ENCODE results near the gene CDC45. TPM values are rescaled to one million over a fixed set of nuclear protein-coding genes. Genes with fewer than 3 reads are reported as not detected.

Gene CDC45
- total RNA-seq, 1 experiment from 2014 or later, result 32.2 TPM

- no peak for DNase-seq (ENCODE audit: low read depth)
These were observed 36.1 kb downstream of the CDC45 start for GRCh38 chr22:19515654-19516377.

- DNase-seq (ENCODE audit: low read depth), result no peak
These were observed 36.9 kb downstream of the CDC45 start for GRCh38 chr22:19516378-19517170.

GRCh38 chr22:19517171-19517500 lies 37.4 kb downstream of the CDC45 start:
- DNase-seq (ENCODE audit: low read depth), result no peak

- DNase-seq (ENCODE audit: low read depth), result no peak
These were observed 38.3 kb downstream of the CDC45 start for GRCh38 chr22:19517919-19518611.

- no peak for DNase-seq (ENCODE audit: low read depth)
These were observed 38.9 kb downstream of the CDC45 start for GRCh38 chr22:19518635-19519034.

GRCh38 chr22:19519041-19519926 lies 39.6 kb downstream of the CDC45 start:
- no peak for DNase-seq (ENCODE audit: low read depth)

GRCh38 chr22:19520007-19520406 lies 40.3 kb downstream of the CDC45 start:
- DNase-seq (ENCODE audit: low read depth), result no peak

- no peak for DNase-seq (ENCODE audit: low read depth)
These were observed 41.0 kb downstream of the CDC45 start for GRCh38 chr22:19520566-19521305.

GRCh38 chr22:19522190-19522880 lies 42.6 kb downstream of the CDC45 start:
- no peak for DNase-seq (ENCODE audit: low read depth)

- no peak for DNase-seq (ENCODE audit: low read depth)
These were observed 43.1 kb downstream of the CDC45 start for GRCh38 chr22:19522881-19523239.

GRCh38 chr22:19523240-19524169 lies 43.8 kb downstream of the CDC45 start:
- DNase-seq (ENCODE audit: low read depth), result no peak

- DNase-seq (ENCODE audit: low read depth), result no peak
These were observed 44.7 kb downstream of the CDC45 start, which contains the start of gene CLDN5 for GRCh38 chr22:19524170-19525115. TSS of gene CLDN5 (minus strand) at chr22:19524410. CDS start at chr22:19524255, 155 bp downstream.

GRCh38 chr22:19525116-19525660 lies 45.5 kb downstream of the CDC45 start:
- no peak for DNase-seq (ENCODE audit: low read depth)

- no peak for DNase-seq (ENCODE audit: low read depth)
These were observed 45.9 kb downstream of the CDC45 start for GRCh38 chr22:19525666-19526065.

GRCh38 chr22:19526076-19526701 lies 46.5 kb downstream of the CDC45 start:
- DNase-seq (ENCODE audit: low read depth), result no peak

GRCh38 chr22:19526702-19527111 lies 47.0 kb downstream of the CDC45 start:
- DNase-seq (ENCODE audit: low read depth), result no peak

GRCh38 chr22:19527321-19527721 lies 47.6 kb downstream of the CDC45 start:
- no peak for DNase-seq (ENCODE audit: low read depth)

Measured in M059J (cell line).